LNCaP clone FGC (cell line): ENCODE data around the gene SRCIN1.

Experiments
- DNase-seq: peaks from one replicate; pipeline ENCODE4 v3.0.0-alpha.2; 2011; ENCODE audit warnings: low read depth
- H3K4me3 ChIP-seq: 2 replicates; pipeline ENCODE4 v1.5.1; 2011; ENCODE audit warnings: mild to moderate bottlenecking, low read depth, low read length, control low read depth
- TF ChIP-seq, protein P1 (sequence below): IDR thresholded peaks from 2 replicates; pipeline ENCODE4 v1.5.1; 2012; ENCODE audit warnings: mild to moderate bottlenecking; ENCODE audit not compliant: control insufficient read depth, insufficient read depth; ENCODE audit errors: extremely low read depth

SRCIN1 gene

GRCh38 chr17:38572669-38573365, 32.9 kb downstream of the SRCIN1 start:
- DNase-seq: no peak
- no peak overlapping the region for H3K4me3 ChIP-seq

DNA sequence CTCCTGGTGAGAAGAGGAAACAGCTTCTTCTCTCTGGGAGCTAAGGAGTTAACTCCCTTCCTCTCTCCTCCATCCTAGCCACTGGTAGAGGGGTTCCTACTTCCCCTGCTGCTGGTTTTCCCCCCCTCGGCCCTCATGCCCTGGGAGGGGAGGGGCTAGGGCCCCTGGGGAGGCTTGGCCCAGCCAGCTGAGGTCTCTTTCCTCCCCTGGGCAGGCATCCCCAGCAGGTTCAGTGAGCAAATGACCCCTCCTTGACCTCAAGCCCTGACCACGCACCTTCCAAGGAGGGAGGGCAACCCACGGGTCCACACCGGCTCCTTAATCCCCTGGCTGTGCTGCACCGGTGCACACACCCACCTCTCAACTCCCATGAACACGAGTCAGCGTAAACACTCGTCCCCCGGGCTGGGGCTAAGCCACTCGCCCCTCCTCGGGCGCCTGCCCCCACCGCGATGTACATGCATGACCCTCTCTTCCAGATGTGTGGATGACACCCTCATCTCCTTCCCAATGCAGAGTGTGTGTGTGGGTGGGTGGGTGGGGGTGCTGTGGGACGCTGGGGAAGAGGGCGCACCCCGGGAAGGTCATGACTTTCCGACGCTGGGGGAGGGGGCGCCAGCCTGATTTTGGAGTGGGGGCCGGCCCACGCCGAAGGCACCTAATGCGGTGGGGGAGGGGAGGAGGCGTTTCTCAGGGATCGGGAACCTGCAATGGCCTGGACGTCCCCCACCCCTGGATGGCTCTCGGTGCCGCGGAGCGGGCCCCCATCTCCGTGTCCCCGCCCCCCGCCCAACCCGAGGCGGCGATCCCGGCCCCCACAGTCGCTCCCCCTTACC, 33.7 kb downstream of the SRCIN1 start:
- no peak for DNase-seq
- H3K4me3 ChIP-seq: no peak overlapping the region
- TF ChIP-seq, protein P1, sequence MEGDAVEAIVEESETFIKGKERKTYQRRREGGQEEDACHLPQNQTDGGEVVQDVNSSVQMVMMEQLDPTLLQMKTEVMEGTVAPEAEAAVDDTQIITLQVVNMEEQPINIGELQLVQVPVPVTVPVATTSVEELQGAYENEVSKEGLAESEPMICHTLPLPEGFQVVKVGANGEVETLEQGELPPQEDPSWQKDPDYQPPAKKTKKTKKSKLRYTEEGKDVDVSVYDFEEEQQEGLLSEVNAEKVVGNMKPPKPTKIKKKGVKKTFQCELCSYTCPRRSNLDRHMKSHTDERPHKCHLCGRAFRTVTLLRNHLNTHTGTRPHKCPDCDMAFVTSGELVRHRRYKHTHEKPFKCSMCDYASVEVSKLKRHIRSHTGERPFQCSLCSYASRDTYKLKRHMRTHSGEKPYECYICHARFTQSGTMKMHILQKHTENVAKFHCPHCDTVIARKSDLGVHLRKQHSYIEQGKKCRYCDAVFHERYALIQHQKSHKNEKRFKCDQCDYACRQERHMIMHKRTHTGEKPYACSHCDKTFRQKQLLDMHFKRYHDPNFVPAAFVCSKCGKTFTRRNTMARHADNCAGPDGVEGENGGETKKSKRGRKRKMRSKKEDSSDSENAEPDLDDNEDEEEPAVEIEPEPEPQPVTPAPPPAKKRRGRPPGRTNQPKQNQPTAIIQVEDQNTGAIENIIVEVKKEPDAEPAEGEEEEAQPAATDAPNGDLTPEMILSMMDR: no peak

More at GRCh38 chr17:38572669-38573365, 32.9 kb downstream of the SRCIN1 start:
- TF ChIP-seq, protein P1: no peak

DNA sequence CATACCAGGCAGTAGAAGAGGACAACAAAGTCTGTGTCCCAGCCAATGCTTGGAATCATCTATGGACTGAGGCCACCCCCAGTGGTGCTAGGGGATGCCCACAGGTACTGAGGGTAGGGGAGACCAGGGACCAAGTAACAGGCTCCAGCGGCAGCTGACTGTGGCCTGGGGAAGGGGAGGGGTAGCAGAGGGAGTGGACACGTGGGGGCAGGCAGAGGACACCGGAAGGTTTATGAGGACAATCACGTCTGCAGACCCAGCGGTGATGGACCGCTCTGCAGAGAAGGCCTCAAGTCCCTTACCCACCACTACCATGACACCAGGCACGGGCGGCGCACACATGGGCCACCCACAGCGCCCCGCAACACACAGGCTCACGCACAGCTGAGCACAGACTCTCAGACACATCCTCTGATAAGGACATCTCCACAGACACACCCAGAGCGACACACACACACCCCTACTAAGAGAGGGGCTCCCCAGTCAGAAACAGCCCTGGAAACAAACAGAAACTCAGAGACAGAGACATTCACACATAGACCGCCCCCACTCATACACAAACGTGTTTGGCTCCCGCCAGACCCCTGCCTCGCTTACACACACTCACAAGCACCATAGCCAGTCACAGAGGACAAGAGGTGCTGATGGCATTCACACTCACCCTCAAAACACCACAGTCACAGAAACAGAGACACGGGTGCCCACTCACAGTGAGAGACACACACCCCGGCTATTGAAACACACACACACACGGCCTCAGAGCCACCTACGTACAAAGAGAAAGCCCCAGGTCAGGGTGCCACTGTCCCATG, 35.8 kb downstream of the SRCIN1 start:
- TF ChIP-seq, protein P1: no peak
- H3K4me3 ChIP-seq: no peak overlapping the region
- DNase-seq: no peak

DNA sequence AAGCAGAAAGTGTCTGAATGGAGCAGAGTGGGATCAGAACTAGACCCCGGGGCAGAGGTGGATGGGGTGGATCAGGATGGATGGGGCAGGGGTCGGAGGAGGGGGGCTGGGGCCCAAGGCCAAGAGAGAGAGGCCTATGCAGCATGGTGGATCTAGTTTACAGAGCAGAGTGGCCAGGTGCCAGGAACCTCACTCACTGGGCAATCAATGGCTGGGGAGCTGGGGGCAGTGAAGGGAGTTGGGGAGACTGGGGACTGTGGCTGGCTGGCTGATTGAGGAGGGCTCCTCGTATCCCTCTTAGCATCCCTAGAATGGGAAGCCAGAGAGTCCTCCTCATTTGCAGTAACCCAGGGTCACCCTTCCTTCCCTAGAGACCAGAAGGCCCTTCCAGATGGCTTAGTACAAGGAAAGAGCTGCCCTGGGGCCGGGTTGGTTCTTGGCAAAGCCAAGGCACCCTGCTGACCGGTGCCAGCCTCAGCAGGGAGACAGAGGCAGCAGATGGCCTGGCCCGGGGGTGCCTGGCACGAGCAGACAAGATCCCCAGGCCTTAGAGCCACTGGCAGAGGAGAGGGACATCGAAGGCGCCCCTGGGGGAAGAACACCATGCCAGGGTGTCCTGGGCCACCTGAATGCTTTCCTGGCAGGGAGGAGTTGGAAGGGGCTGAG, 36.8 kb downstream of the SRCIN1 start:
- TF ChIP-seq, protein P1: no peak
- no peak overlapping the region for H3K4me3 ChIP-seq
- DNase-seq: no peak

- TF ChIP-seq, protein P1: no peak
- no peak overlapping the region for H3K4me3 ChIP-seq
- DNase-seq: no peak
Observed at GRCh38 chr17:38568274-38568673, 37.5 kb downstream of the SRCIN1 start.

- DNase-seq: no peak
- H3K4me3 ChIP-seq: no peak overlapping the region
- TF ChIP-seq, protein P1: no peak
Observed at GRCh38 chr17:38567350-38567749, 38.4 kb downstream of the SRCIN1 start.
